ENCODE measurements around the gene CCNE1. TPM values are rescaled to one million over a fixed set of nuclear protein-coding genes. Genes with fewer than 3 reads are reported as not detected.

Gene CCNE1
- polyA plus RNA-seq, 3 donors = 1.7 TPM; not detected in 2

GRCh38 chr19:29840066-29840950, 28.5 kb downstream of the CCNE1 start:
- intact Hi-C loops (cut with micrococcal nuclease) = loop anchor here in 1 of 2 donors (5.0 to 10.0 kb wide), 2 partner anchors 102 to 236 kb away; partner anchors contain the start of genes POP4 and URI1
- peaks cover 11 to 14% (median 13%) of the 10 kb centered on the region in 3 donors for H3K27me3 Mint-ChIP-seq (ENCODE audit: low read depth in 3 of 3)
- Histone ChIP-seq H4K20me1 (ENCODE audit: insufficient read depth, low read length) (no peaks in the 10 kb centered on the region), H3K9ac (ENCODE audit: insufficient read depth, low read length, poor library complexity, severe bottlenecking) (no peak overlapping the region), H3K4me1 (ENCODE audit: control insufficient read depth in 1 of 2, insufficient read depth in 2 of 2, low read length in 2 of 2) (peaks cover 20 to 24% of the 10 kb centered on the region in 2 donors), H3K27ac (ENCODE audit: low read depth in 1 of 2, low read length in 2 of 2) (no peak overlapping the region), H3K27me3 (ENCODE audit: control insufficient read depth in 2 of 2, insufficient read depth in 2 of 2, low read length in 2 of 2) (no peaks in the 10 kb centered on the region), H3K36me3 (replicated peaks in 1 of 2; ENCODE audit: control insufficient read depth in 1 of 2, insufficient read depth in 2 of 2, low read length in 2 of 2) (no peaks in the 10 kb centered on the region), H3K4me2 (replicated peaks; ENCODE audit: extremely low read depth, low read length, poor library complexity, severe bottlenecking) (no peak overlapping the region), H3K9me3 (replicated peaks in 1 of 2; ENCODE audit: control insufficient read depth in 1 of 2, insufficient read depth in 1 of 2, low read length in 2 of 2) (no peaks in the 10 kb centered on the region), H3K4me3 (replicated peaks in 1 of 3; ENCODE audit: low read depth in 2 of 3, low read length in 3 of 3) (no peak overlapping the region), H2AFZ (ENCODE audit: insufficient read depth, low read depth, low read length, poor library complexity, severe bottlenecking) (no peak overlapping the region), H3K79me2 (ENCODE audit: insufficient read depth, low read length) (no peaks in the 10 kb centered on the region)
- H3K9me3 Mint-ChIP-seq = peaks cover 0 to 7% (median 0%) of the 10 kb centered on the region in 7 donors
- no peaks in the 10 kb centered on the region for H3K36me3 Mint-ChIP-seq
- WGBS (ENCODE audit: insufficient coverage) = 81% methylated on average over 12 of the region's 22 CpGs
- peaks cover 22% of the 10 kb centered on the region for H3K4me1 Mint-ChIP-seq
- H3K27ac Mint-ChIP-seq = no peak overlapping the region
- TF ChIP-seq CTCF (IDR thresholded peaks at IDR 0.05) = no peak
- DNase-seq = no peak
- H3K4me3 Mint-ChIP-seq = no peak overlapping the region

- H3K4me1 ChIP-seq (ENCODE audit: control insufficient read depth in 1 of 2, insufficient read depth in 2 of 2, low read length in 2 of 2) = peaks cover 28 to 31% of the 10 kb centered on the region in 2 donors
- H3K27me3 ChIP-seq (ENCODE audit: control insufficient read depth in 2 of 2, insufficient read depth in 2 of 2, low read length in 2 of 2) = no peaks in the 10 kb centered on the region
- H3K27ac Mint-ChIP-seq = no peak overlapping the region
- no peak overlapping the region for H3K4me2 ChIP-seq (replicated peaks; ENCODE audit: extremely low read depth, low read length, poor library complexity, severe bottlenecking)
- H3K27me3 Mint-ChIP-seq (ENCODE audit: low read depth in 3 of 3) = peaks cover 11 to 15% (median 13%) of the 10 kb centered on the region in 3 donors
- H3K9me3 Mint-ChIP-seq = peaks cover 0 to 7% (median 0%) of the 10 kb centered on the region in 7 donors
- no peak overlapping the region for H3K27ac ChIP-seq (ENCODE audit: low read depth in 1 of 2, low read length in 2 of 2)
- 100% methylated on average over 3 of the region's 3 CpGs for WGBS (ENCODE audit: insufficient coverage)
- H3K4me3 ChIP-seq (replicated peaks in 1 of 3; ENCODE audit: low read depth in 2 of 3, low read length in 3 of 3) = no peak overlapping the region
- H3K9me3 ChIP-seq (replicated peaks in 1 of 2; ENCODE audit: control insufficient read depth in 1 of 2, insufficient read depth in 1 of 2, low read length in 2 of 2) = no peaks in the 10 kb centered on the region
- H3K4me1 Mint-ChIP-seq = peaks cover 30% of the 10 kb centered on the region
- no peak for DNase-seq
- H3K36me3 Mint-ChIP-seq = no peaks in the 10 kb centered on the region
- no peaks in the 10 kb centered on the region for H4K20me1 ChIP-seq (ENCODE audit: insufficient read depth, low read length)
- no peaks in the 10 kb centered on the region for H3K36me3 ChIP-seq (replicated peaks in 1 of 2; ENCODE audit: control insufficient read depth in 1 of 2, insufficient read depth in 2 of 2, low read length in 2 of 2)
- no peak for TF ChIP-seq CTCF (IDR thresholded peaks at IDR 0.05)
- H2AFZ ChIP-seq (ENCODE audit: insufficient read depth, low read depth, low read length, poor library complexity, severe bottlenecking) = no peak overlapping the region
- H3K79me2 ChIP-seq (ENCODE audit: insufficient read depth, low read length) = no peaks in the 10 kb centered on the region
- intact Hi-C loops (cut with micrococcal nuclease) = loop anchor here in 1 of 2 donors (5.0 to 10.0 kb wide), 2 partner anchors 101 to 236 kb away; partner anchors contain the start of genes POP4 and URI1
- H3K9ac ChIP-seq (ENCODE audit: insufficient read depth, low read length, poor library complexity, severe bottlenecking) = no peak overlapping the region
- H3K4me3 Mint-ChIP-seq = no peak overlapping the region
Measured at GRCh38 chr19:29841209-29841558, 29.4 kb downstream of the CCNE1 start.
